Left colon (tissue), 2 donors: ENCODE results near the gene LRMDA. TPM values are rescaled to one million over a fixed set of nuclear protein-coding genes. Genes with fewer than 3 reads are reported as not detected.
"Not testable (repeated sequence)": the region's sequence is repeated elsewhere in the genome, so short reads cannot be mapped to it uniquely, and the experiment has no call there.

Experiments used
- ATAC-seq: fragments of 200-7000 bp; cut with Tn5 transposase; one replicate; pipeline ENCODE4 v1.9.1; 2020; ENCODE audit warnings: mild to moderate bottlenecking, moderate library complexity
- DNase-seq, 2 donors: peaks; one replicate each; pipeline ENCODE4 v3.0.0-alpha.2; 2020
- intact Hi-C, 2 donors: fragments of 100-400 bp; cut with DNase I in 1 of 2; cut with micrococcal nuclease in 1 of 2; formaldehyde crosslinking; loops; one replicate each; pipeline versions ENCODE4 v1.11.2 to v1.14.0; 2022; cut with DNase I, micrococcal nuclease
- total RNA-seq, 2 donors: library from RNA; stranded (reverse); fragmentation: NEBNext Ultra II Directional; extraction: Animal tissue kit (Norgen Biotek cat#: 25700); gene quantifications; one replicate each; pipeline ENCODE4 v1.2.1, GENCODE V29; 2021
- donor health status: DM: no; HTN: no; CAD: no.
- donor health status: DM: yes; HTN: yes; CAD: no.

The LRMDA gene
- total RNA-seq, 2 donors from 2014 or later = 8.1 to 10.6 TPM

DNA sequence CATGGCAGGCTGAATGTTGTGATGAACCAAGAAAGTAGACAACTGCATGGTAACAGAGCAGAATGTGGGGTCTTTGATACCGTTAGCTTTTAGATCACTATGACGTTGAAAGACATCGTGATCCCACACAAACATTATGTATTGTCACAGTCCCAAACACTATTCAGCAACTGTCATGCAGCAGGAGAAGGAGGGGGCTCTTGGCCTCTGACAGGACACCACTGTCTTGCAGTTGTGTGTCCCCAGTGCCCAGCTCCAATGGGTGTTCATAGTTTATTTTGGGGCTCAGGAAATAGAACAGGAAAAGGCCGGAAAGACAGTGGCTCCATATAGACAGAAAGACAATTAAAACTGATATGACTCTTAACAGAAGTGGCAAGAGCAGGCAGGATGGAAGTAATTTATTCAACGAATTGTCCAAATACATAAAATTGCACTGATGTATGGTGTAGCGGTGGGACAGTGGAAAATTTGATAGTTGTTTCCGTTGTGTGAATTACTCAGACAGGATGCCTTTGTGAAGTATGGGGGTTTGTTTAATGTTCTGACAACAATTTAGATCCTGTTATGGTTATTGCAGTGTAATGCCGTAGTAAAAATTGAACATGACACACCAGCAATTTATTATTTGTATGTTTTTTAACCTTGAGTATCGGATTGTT, 292.0 kb downstream of the LRMDA start:
- intact Hi-C loops = no loop called here
- DNase-seq (no peak), ATAC-seq (no peak)

DNA sequence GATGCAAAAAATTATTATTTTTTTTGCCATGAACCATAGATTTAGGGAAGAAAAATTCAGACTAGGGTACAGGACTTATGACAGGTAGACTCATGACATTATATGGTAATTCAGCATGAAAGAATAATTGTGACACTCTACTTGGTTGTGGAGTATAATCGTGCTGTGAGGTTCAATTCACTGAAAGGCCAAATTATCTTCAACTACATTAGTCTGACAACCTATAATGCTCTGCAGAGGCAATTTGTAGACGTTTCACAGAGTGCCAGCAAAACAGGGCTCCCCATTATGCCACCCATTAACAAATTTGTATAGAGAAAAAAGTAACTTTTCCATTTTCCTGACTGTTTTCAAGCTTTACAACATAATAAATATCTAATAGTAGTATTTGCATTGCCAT, 292.6 kb downstream of the LRMDA start:
- intact Hi-C loops = no loop called here
- no peak for ATAC-seq
- no peak for DNase-seq

DNA sequence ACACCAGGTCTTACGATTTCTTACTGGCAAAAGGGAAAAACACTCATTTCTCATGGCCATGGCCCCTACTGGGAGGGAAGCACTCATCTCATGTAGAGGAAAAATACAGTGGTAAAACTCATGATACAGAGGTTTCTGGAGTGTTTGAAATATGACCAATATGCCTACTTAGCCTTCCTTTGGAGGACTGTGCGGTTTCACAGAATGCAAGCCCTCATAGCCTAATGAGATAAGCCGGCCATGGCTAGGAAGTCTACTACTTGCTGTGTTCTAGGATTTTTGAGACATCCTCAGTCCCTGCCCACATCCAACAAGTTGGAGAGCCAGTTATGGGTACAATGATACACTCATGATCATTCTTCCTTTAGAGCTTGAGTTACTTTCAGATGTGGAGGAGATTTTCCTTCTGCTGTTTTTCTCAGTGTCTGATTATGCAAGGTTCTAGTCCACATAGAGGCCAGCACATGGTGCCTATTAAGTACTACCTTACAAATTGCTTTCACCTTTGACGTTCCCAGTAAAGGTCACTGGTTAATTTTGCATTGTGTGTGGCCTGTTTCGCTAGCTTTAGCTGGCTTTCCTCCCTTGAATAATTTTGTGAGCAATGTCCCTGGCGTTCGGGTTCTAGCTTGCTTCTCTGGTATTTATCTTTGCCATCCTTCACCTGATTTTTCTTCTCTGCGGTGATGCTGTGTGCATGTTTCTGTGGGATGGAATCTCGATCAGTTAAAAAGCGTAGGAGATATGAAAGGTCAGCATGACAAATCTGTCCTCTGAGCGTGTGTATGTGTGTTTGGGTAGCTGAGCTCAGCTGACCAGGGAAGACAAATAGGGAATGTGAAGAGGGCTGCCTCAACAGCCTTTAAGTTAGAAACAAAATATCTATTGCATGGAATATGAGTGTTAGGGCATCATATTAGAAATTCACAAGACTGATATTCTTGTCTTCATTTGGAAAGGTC, 295.4 kb downstream of the LRMDA start:
- intact Hi-C loops = no loop called here
- no peak for ATAC-seq
- no peak for DNase-seq

DNA sequence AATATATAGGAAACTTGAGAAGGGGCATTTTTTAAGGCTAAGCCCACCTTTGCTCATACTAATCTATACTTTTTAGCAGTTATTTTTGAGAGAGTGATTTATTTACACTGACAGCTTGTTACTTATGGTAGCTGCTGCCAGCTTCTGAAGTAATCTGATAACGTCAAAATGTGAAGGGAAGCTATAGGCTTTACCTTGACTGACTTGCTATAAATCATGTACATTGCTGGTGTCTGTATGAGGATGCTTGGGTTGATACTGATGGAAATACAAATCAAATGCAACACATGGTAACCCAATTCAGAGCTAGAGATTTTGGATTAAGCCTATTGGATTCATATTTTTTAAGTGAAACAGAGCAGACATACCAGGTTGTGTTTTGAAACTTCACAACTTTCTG, 299.4 kb downstream of the LRMDA start:
- ATAC-seq (no peak), DNase-seq (no peak)
- intact Hi-C loops = no loop called here

DNA sequence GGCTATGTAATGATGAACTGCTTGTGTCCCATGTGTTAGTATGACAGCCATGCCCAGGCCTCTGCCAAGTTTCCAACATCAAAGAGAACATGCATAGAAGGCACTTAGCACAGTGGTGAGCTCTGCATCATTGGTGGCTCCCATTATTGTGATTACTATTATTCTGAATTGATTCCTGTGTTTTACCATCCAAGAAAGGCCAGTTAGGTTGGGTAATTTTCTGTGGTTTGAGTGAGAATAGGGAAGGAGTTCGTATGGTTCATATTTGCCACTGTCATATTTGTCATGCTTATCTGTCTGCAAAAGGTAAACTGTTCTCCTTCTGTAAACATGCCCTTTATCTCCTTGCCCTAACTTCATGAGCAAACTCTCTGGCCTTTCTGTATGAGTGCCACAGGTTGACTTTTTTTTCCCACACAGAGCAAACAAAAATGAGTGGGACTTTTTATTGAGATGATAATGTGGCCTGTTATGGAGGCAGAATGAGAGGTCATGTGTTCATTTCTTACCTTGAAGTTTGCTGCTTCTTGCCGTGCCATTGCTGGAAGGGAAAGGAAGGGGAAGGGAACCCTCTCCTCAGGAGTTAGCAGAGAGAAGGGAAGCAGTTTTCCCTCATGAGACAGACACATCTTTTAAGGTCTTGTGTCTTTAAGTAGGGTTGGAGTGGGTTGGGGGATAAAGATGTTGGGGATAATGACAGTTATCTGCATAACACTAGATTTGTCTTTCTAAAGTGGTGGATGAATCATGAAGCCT, 301.9 kb downstream of the LRMDA start:
- intact Hi-C loops = no loop called here
- peak in 1 of 2 donors; percentile 9 for DNase-seq
- peak; percentile 99 for ATAC-seq

DNA sequence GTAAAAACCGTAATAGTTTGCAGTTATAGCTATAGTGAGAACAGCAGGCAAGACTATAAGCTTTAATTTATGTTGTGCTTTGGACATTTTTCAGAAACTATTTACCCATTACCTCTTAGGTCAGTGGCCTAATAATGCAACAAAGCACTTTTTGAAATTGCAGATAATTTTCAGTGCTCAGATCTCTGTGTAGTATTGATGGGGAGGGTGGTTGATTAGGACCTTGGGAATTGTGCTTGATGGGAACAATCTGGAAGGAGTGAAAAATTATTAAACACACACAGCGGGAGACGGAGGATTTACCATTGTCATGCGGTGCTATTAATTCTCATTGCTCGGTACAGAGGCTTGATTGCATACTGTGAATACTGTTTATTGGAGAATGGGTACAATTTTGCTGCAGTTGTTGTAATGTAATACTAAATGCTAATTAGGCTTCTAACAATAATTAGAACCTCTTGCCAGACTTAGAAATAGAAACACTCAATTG, 304.8 kb downstream of the LRMDA start:
- intact Hi-C loops = no loop called here
- no peak for ATAC-seq
- DNase-seq = no peak

DNA sequence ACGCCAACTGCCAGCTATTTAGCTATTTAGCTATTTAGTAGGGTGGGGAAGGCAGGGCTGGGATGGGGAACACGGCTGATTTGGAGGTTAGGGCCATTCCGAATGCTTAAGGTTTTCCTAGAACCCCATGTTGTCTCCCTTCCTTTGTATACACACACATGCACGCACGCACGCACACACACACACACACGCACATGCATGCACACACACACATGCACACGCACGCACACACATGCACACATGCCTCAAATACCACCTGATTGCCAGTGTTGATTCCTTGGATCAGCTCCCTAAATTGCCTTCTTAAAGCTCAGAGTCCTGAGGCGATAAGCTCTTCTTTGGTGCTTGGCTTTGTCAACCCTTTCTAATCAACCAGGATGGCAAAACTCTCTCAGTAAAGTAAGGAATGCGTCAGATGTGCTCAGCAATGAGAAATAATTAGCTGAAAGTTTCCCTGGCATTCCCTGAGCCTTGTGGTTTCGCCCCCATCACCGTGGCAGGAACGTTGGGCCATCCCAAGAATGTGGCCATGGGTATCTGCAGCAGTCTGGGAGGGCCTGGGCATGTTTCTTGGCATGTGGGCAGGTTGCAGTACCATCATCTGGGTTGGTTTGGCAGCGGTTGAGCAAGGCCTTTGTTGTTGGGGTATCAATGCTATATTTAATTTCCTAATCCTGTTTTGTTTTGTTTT, 305.6 kb downstream of the LRMDA start:
- ATAC-seq (no peak), DNase-seq (no peak)
- intact Hi-C loops = no loop called here

DNA sequence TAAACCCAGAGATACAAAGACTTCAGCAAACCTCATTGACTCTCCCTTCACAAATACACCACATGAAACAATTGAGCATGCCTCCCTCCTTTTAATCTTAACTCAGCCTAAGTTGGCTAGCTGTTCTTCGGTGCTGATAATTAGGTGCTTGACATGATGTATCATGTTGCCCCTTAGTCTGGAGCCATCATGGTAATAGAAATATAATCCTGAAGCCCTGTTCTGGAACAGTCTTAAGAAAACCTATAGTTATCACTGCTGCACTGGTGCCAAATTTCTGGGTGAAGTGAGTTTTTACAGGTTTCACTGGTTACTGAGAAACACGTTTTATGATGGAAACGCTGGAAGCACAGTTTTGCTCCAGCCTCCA, 306.1 kb downstream of the LRMDA start:
- intact Hi-C loops = no loop called here
- no peak for ATAC-seq
- DNase-seq = no peak

DNA sequence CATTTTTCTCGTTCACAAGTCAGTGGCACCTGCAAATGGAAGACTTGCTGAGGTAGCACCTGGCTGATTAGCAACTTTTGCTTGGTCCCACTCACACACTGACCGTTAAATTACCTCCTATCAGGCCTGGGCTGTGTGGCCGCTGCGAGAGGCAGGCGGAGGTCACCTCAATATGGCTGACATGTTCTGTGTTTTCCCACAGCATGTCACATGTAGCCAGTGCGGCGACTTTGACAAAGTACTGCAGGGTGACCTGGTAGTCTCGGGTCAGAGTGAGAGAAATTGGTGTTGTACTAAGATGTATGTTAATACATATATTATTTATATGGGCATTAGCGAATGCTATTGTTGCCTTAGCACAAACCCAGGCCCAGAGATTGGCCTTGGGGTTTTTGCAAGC, 307.5 kb downstream of the LRMDA start:
- DNase-seq = no peak
- intact Hi-C loops = no loop called here
- ATAC-seq = no peak

DNA sequence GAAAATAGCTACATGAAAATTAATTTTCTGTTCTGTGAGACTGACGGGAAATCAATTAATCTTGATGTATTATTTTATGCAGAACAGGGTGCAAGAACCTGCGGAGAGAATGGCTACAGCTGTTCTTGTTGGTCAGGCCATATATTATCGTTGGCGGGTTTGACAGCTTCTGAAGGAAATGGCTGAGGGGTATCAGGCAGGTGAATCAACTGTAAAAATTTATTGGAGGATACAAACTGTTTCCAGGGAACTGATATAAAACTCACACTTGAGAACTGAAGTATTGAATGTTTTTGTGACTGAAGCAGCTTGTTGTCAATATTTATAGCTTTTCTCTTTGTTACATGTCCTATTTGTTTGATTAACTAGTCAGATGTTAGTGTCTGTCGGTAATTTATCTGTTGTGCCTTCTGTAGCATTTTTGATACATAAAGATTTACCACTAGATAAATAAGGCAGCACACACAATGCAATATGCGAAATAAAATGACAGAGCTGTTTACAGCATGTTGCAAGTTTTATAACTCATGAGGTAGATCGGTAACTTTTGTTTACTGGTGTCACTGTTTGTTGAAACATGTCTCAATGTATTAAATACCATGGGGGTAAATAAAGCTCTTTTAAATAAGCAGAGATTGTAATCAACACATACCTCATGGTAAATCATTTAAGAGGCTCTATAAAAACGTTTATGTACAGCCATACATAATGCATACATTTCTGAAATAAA, 308.2 kb downstream of the LRMDA start:
- intact Hi-C loops = no loop called here
- no peak for DNase-seq
- no peak for ATAC-seq

DNA sequence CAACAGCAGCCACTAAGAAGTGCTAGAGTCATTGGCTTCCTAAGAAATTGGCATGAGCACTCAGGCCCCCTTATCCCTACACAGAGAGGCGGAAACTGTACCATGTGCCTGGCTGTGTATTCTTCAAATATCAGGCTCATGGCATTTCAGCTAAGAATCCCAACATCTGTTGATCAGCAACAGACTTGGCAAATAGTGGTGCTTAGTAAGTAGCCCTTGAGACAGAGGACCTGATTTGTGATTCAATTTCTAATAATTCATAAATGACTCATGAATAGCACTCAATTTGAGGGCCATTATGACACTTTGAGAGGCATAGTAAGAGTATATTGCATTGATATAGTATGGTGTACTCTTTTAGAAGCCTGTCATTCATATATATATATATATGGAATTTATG, 309.1 kb downstream of the LRMDA start:
- DNase-seq (no peak), ATAC-seq (no peak)
- intact Hi-C loops = no loop called here

DNA sequence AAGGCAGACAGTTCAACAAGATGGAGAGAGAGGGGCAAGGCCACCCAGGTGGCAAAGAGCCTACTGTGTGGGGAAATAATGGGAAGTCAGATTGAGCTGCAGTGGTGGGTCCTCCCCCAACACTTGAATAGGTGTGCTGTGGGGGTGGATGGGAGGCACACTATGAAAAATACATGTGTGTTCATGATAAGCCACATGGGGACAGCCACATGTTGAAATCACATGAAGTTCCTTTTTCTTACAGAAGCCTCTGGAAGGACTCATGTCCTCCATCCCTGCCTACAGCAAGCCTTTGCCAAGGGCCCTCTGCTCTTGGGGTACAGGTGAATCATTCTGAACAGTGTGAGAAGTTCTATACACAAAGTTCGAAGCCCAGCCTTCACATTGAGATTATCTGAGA, 310.9 kb downstream of the LRMDA start:
- intact Hi-C loops = no loop called here
- ATAC-seq = no peak
- DNase-seq = no peak

DNA sequence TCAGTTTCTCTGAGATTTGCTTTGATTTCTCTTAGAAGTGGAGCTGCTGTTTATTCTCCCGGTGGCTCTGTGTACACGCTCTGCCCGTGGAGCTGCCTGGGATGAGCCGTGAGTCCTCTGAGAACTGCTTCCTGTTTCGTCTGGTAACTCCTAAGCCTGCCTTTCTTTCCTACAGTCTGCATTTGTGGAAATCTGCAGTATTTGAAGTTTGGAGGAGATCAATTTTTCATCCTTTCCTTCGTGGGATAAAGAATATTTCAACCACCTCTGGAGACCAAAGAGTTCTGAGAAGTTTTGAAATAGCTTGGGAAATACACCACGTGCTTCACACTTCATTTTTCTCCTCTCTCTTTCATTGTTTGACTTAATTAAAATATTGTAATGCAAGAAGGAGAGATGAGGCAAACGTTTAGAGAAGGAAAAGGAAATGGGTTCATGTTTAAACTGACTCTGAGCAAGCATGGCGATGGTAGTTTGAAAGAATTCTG, 311.9 kb downstream of the LRMDA start:
- ATAC-seq (no peak), DNase-seq (no peak)
- intact Hi-C loops = no loop called here

DNA sequence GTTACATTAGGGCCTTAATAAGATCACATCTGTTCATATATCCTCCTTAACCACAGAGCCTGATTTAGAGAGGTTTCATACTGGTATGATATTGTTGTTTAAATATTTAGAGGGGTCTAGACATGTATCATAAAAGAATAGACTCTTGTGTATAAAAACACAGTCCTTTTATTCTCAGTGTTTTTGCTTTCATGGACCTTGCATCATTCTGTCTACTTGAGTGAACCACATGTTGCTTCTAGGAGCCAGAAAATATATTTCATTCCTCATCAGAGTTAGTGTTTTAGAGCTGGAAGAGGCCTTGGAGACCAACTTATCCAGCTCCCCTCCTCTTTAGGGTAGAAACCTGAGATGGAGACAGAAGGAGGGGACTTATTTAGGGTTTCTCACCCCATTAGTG, 312.8 kb downstream of the LRMDA start:
- DNase-seq = no peak
- intact Hi-C loops = no loop called here

DNA sequence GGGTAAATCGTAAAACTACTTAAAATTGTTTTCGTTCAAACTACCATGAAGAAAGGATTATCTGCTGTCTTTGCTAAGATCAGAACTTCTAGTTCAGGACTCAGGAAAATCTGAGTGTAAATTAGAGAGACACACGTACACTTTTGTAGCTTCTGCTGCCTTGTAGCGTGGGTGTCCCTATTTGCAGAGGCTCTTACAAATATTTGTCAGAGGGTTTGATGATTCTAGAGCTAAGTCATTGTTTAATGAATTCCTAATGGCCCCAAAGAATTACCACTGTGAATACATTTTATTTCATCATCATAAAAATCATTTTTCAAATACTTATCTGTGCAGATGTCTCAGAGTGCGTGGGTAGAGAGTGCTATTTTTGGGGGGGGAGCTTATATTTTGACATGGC, 314.9 kb downstream of the LRMDA start:
- DNase-seq (no peak), ATAC-seq (no peak)
- intact Hi-C loops = no loop called here

More for the DNA sequence above, 312.8 kb downstream of the LRMDA start:
- no peak for ATAC-seq

DNA sequence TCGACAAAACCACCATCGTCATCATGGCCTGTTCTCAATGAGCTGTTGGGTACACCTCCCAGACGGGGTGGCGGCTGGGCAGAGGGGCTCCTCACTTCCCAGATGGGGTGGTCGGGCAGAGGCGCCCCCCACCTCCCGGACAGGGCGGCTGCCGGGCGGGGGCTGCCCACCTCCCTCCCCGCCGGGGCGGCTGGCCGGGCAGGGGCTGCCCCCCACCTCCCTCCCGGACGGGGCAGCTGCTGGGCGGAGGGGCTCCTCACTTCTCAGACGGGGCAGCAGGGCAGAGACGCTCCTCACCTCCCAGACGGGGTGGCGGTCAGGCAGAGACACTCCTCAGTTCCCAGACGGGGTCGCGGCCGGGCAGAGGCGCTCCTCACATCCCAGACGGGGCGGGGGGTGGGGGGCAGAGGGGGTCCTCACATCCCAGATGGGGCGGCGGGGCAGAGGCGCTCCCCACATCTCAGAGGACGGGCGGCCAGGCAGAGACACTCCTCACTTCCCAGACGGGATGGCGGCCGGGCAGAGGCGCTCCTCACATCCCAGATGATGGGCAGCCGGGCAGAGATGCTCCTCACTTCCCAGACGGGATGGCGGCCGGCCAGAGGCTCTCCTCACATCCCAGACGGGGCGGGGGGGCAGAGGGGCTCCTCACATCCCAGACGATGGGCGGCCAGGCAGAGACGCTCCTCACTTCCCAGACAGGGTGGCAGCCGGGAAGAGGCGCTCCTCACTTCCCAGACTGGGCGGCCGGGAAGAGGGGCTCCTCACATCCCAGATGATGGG, 318.9 kb downstream of the LRMDA start:
- DNase-seq, intact Hi-C loops, ATAC-seq: not testable (repeated sequence)

DNA sequence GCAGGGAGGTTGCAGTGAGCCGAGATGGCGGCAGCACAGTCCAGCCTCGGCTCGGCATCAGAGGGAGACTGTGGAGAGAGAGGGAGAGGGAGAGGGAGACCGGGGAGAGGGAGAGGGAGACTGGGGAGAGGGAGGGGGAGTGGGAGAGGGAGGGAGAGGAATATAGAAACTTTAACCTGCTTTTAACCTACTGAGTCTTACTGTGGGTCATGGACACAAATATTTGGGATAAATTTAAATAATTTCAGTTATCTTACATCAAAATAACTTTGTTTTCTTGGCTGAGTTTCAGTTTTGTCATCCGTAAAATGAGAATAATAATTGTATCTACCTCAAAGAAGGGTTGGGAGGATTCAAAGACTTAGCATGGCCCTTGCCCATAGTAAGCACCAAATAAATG, 319.8 kb downstream of the LRMDA start:
- DNase-seq (no peak), ATAC-seq (no peak)
- intact Hi-C loops = no loop called here
